Activated naive CD4-positive, alpha-beta T cell treated with anti-CD3 and anti-CD28 coated beads, Interleukin-2, amount 50 U/mL, for 72 hours (primary cell): ENCODE data around the gene SMARCA1. TPM values are rescaled to one million over a fixed set of nuclear protein-coding genes. Genes with fewer than 3 reads are reported as not detected.
A peak's percentile ranks its signal among the peaks of the same experiment; 100 is the strongest.
"Not testable (repeated sequence)": the region's sequence is repeated elsewhere in the genome, so short reads cannot be mapped to it uniquely, and the experiment has no call there.

ENCODE experiments used
- ATAC-seq, 2 donors: fragments of 150-1000 bp; cut with Tn5 transposase; 2 replicates each; pipeline ENCODE4 v1.10.0; 2021; ENCODE audit warnings: mild to moderate bottlenecking in 2 of 2, moderate library complexity in 2 of 2
- DNase-seq, 2 donors: peaks; one replicate each; pipeline ENCODE4 v3.0.0; 2021 to 2022; ENCODE audit warnings: low spot score in 2 of 2
- H3K27ac Mint-ChIP-seq, 2 donors: one replicate each; pipeline ENCODE4 v1.8.0; 2022; ENCODE audit warnings: mild to moderate bottlenecking in 2 of 2, mixed read lengths in 2 of 2
- H3K36me3 Mint-ChIP-seq, 2 donors: one replicate each; pipeline ENCODE4 v1.8.0; 2022; ENCODE audit warnings: mixed read lengths in 2 of 2
- H3K9me3 Mint-ChIP-seq, 2 donors: one replicate each; pipeline ENCODE4 v1.8.0; 2022; ENCODE audit warnings: mixed read lengths in 2 of 2
- total RNA-seq, 2 donors: library from RNA; stranded (reverse); gene quantifications; one replicate each; pipeline ENCODE4 v1.2.3, GENCODE V29; 2022

Gene SMARCA1, protein sequence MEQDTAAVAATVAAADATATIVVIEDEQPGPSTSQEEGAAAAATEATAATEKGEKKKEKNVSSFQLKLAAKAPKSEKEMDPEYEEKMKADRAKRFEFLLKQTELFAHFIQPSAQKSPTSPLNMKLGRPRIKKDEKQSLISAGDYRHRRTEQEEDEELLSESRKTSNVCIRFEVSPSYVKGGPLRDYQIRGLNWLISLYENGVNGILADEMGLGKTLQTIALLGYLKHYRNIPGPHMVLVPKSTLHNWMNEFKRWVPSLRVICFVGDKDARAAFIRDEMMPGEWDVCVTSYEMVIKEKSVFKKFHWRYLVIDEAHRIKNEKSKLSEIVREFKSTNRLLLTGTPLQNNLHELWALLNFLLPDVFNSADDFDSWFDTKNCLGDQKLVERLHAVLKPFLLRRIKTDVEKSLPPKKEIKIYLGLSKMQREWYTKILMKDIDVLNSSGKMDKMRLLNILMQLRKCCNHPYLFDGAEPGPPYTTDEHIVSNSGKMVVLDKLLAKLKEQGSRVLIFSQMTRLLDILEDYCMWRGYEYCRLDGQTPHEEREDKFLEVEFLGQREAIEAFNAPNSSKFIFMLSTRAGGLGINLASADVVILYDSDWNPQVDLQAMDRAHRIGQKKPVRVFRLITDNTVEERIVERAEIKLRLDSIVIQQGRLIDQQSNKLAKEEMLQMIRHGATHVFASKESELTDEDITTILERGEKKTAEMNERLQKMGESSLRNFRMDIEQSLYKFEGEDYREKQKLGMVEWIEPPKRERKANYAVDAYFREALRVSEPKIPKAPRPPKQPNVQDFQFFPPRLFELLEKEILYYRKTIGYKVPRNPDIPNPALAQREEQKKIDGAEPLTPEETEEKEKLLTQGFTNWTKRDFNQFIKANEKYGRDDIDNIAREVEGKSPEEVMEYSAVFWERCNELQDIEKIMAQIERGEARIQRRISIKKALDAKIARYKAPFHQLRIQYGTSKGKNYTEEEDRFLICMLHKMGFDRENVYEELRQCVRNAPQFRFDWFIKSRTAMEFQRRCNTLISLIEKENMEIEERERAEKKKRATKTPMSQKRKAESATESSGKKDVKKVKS
- total RNA-seq = under 1 TPM; 0.20 to 0.56 TPM

DNA sequence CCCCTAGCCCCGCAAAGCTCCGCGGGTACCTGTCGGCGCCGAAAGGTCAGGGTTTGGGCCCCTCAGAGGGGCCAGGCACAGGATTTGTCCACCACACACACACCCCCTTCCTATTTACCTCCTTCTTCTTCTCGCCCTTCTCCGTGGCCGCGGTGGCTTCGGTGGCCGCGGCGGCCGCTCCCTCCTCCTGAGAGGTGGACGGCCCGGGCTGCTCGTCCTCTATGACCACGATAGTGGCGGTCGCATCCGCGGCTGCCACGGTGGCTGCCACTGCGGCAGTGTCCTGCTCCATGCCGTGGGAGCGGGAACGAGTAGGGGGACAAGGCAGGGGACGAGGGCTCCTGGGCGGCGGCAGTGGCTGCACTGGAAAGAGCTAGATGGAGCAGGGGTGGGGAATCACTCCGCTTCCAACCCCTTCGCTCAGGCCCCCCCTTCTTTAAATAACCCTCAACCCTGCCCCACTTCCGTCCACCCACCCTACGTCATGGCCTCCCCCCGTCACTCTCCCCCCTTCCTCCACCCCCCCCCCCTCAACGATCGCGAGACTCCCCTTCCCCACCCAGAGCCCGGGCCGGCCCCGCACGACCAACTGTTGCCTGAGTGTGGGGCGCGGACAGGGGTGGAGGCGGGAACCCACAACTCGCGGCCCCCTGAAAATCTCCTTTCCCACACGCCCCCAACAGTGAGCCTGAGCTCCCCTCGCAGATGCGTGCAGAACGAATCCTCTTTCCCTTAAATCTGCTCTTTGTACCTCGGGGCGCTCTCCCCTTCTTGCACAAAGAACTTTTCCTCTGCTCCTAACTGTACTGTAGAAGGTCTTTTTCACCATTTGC is at the start of gene SMARCA1:
SMARCA1 (minus strand) TSS at position 412 of the 833 bp plus-strand sequence; CDS start at position 292, 120 bp downstream.
- Mint-ChIP-seq H3K36me3 (no peaks in the 10 kb centered on the region), H3K9me3 (peaks cover 0 to 5% of the 10 kb centered on the region in 2 donors), H3K27ac (no peak within 1 kb of the TSS)
- ATAC-seq = peak; percentile 26 to 41
- no peak for DNase-seq

DNA sequence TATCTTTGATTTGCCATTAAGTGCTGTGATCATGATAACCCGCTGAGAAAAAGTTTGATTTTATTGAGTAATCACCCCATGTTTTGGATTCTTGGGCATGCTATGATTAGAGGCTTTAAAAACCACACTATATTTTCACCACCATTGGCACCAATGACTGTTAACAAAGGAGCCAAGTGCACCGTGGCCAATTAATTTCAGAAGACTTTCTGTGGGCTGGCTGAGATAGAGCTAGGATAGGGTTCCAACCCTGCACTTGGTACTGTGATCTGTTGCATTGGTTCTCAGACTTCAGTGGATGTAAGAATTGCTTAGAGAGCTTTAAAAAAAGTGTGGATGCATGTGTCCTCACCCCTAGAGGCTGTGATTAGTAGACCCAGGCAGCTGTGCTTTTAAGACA is 49.1 kb upstream of the SMARCA1 start:
- Mint-ChIP-seq H3K27ac (no peak overlapping the region), H3K9me3 (no peaks in the 10 kb centered on the region), H3K36me3 (peaks cover 0 to 13% of the 10 kb centered on the region in 2 donors)
- ATAC-seq = no peak
- no peak for DNase-seq

DNA sequence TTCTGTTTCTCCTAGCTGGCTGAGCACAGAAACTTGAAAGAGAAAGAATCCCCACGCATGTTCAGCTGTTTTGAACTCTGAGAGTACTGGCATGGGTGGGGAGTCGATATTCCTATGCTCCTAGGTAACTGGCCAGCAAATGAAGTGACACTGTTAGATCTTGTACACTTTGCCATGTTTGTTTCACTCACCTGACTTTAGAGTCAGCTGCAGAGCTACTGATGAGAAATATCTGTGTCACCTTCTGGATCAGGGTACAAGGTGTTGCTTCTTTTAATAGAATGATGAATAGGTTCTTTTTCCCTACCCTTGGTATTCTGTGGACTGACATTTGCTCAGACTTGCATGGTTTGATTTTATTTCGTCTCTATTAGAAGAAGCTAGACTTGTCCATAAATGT is 45.1 kb upstream of the SMARCA1 start:
- DNase-seq (no peak), ATAC-seq (no peak)
- no peak overlapping the region for H3K27ac Mint-ChIP-seq
- peaks cover 0 to 6% of the 10 kb centered on the region in 2 donors for H3K36me3 Mint-ChIP-seq
- H3K9me3 Mint-ChIP-seq = no peaks in the 10 kb centered on the region

DNA sequence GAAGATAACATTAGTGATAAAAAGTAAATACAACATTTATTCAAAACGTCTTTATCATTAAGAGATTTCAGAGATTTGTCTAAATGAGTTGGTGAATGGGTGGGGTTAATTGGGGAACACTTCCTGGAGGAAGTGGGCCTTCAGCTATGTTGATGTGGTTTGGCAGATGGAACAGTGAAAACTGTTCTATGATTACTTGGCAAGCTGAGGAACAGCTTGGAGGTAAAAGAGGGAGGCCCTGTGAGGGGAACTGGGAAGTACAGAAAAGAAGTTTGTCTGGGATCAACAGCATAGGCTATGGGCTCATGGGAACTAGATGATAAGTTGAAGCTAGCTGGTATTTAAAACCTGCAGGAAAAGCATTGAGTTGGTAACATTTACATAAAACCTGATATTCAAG is 42.8 kb upstream of the SMARCA1 start:
- Mint-ChIP-seq H3K36me3 (peaks cover 0 to 14% of the 10 kb centered on the region in 2 donors), H3K27ac (no peak overlapping the region), H3K9me3 (no peaks in the 10 kb centered on the region)
- DNase-seq (no peak), ATAC-seq (no peak)

DNA sequence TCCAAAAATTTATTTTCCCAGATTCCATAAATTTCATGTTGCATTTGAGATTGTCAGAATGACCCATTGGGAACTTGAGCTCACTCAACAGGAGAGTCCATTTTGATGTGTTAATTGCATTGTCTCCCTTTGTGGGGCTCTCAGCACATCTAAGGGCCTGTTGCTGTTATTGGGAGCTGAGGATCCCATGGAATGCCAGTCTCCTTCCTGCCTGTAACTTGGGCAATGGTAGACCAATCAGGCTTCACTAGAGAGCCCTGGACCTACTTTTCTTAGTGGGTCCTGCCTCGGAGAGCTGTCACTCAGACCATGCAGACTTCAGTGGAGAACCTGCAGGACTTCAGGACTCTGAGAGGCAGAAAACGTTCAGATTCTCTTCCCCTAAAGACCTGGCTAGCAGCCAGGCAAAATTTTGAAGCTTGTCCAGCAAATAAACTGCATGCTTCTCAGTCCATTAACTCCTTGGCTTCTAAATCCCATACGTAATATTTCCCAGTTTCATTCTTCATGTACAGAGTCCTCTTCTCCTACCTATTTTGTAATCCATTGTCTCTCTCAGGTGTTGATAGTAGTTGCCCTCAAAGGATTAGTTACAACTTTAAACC is 41.9 kb upstream of the SMARCA1 start:
- ATAC-seq = no peak
- no peak overlapping the region for H3K27ac Mint-ChIP-seq
- DNase-seq = no peak
- H3K9me3 Mint-ChIP-seq = no peaks in the 10 kb centered on the region
- H3K36me3 Mint-ChIP-seq = peaks cover 0 to 14% of the 10 kb centered on the region in 2 donors

DNA sequence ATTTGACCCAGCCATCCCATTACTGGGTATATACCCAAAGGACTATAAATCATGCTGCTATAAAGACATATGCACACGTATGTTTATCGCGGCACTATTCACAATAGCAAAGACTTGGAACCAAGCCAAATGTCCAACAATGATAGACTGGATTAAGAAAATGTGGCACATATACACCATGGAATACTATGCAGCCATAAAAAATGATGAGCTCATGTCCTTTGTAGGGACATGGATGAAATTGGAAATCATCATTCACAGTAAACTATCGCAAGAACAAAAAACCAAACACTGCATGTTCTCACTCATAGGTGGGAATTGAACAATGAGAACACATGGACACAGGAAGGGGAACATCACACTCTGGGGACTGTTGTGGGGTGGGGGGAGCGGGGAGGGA is 41.1 kb upstream of the SMARCA1 start:
- H3K9me3 Mint-ChIP-seq, ATAC-seq: not testable (repeated sequence)

DNA sequence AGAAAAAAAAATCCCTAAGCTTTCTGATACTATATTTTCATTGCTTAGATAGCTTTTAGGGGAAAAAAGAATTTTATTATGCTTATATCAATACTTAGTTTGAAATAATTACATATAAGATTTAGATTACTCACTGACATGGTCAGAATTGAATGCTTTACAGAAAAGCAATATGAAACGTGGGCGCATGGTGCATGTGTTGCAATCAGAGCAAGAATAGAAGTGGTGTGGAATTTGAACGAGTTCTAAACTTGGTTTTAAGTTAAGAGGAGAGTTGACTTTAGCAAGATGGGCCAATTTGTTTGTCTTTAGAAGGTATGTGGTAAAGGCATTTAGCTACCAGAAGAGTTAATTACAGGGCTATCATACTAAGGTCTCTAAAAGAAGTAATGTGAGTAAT is 38.2 kb upstream of the SMARCA1 start:
- H3K9me3 Mint-ChIP-seq = no peaks in the 10 kb centered on the region
- DNase-seq (no peak), ATAC-seq (no peak)
- H3K36me3 Mint-ChIP-seq = peaks cover 0 to 8% of the 10 kb centered on the region in 2 donors
- no peak overlapping the region for H3K27ac Mint-ChIP-seq

More for the DNA sequence above, 41.1 kb upstream of the SMARCA1 start:
- peaks cover 0 to 14% of the 10 kb centered on the region in 2 donors for H3K36me3 Mint-ChIP-seq
- H3K27ac Mint-ChIP-seq, DNase-seq: not testable (repeated sequence)

DNA sequence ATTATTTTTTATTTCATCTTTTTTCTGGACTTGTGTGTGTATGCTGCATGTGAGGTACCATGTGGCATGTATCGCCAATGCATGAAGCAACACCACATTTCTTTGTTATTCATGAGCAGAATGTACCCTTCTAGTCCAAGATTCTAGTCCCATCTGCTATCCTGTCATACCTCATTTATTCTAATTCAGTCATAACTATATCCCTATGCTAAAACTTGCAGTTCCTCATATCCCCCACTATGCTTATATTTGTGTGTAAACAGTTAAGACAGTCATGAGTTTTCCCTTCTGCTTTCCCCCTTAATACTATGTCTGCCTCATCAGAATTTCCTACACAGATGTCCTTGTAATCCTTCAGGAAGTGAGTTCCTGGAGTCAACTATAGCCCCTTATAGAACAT is 36.5 kb upstream of the SMARCA1 start:
- DNase-seq (no peak), ATAC-seq (no peak)
- H3K27ac Mint-ChIP-seq = no peak overlapping the region
- H3K9me3 Mint-ChIP-seq = no peaks in the 10 kb centered on the region
- H3K36me3 Mint-ChIP-seq = peaks cover 0 to 8% of the 10 kb centered on the region in 2 donors

DNA sequence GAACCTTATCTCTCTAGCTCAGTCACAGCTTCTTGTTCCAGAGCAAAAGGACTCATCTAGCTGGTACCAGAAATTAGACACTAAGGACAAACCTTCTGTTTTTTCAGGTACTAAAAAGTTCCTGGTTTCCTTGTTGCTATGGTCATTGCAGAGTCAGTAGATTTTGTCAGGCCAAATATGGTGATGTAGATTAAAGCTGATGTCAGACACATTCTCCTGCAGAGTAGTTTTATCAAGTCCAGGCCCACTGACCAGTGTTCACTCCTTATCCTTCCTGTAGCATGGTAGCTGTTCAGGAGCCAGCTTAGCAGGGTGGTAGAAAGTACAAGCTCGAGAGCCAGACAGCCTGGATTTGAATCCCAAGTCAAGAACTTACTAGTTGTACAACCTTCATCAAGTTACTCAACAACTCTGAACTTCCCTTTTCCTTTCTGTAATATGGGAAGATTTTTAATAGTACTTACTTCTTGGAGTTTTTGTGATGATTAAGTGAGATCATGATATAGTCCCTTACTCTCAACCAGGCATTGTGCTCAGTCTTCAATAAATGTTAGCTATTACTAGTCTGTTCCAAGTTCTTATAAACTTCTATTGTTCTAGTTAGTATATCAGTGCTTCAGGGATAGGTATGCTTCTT is 34.7 kb upstream of the SMARCA1 start:
- Mint-ChIP-seq H3K27ac (no peak overlapping the region), H3K36me3 (peaks cover 0 to 8% of the 10 kb centered on the region in 2 donors), H3K9me3 (no peaks in the 10 kb centered on the region)
- DNase-seq (no peak), ATAC-seq (no peak)

DNA sequence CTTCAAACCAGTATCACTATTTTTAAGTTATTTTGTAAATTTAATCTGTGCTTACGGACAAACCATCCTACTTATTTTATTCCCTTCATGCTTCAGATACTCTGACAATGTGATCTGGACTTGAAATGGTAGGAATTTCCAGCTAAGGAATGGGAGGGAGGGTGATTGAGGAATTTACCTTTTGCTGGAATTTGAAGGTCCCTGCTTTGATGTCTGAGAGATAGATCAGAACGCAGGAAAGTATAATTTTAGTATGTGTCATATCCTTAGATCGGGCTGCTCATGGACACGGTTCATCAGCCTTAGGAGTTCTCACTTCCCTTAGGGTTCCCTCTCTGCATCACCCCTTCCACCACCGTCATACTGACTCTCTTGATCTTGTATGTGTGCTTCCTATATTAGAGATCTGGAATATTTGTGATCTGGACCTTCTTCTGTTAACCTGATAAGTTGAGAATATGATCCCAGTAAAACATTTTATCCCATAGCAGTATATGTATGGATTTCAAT is 33.6 kb upstream of the SMARCA1 start:
- Mint-ChIP-seq H3K27ac (no peak overlapping the region), H3K36me3 (no peaks in the 10 kb centered on the region), H3K9me3 (no peaks in the 10 kb centered on the region)
- DNase-seq (no peak), ATAC-seq (no peak)

DNA sequence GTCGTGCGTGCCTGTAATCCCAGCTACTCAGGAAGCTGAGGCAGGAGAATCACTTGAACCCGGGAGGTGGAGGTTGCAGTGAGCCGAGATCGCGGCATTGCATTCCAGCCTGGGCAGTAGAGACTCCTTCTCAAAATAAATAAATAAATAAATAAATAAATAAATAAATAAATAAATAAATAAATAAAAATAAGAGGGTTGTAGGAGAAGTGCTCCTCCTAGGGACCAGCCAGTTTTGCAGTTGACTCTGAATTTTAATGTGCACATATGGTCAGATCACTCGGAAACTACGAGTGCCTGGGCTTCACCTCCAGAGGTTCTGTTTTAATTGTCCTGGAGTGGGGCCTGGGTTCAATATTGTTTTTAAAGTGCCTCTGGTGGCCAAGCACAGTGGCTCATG is 31.5 kb upstream of the SMARCA1 start:
- ATAC-seq = not testable (repeated sequence)

DNA sequence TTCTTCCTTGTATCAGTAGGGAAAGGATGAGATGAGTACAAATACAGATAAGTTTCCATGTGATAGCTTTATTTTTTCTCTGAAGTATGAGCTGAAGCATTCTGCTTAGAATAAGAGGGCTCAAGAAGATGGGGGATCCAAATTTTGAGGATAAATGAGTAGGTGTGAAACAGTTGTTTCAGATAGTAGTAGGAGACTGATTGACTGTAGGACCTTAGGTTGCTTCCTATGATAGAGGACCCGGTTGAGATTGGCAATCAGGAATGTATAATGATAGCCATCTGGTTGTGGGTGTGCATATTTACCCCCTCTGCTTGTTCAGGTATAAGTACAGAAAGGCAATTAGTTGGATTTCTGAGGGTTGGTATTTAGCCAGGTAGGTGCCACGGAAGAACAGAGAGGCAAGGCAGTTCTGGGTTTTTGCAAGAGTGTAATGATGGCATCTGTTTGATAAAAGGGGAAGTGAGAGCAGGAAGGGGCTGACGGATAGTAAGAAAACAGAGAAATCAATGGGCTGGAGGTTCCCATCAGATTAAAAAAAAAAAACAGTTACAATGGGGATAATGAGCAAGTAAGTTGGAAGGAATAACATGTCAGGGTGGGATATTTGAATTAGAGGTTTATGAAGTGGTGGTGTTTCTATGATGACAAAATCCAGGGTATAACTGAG is 30.5 kb upstream of the SMARCA1 start:
- H3K27ac Mint-ChIP-seq = no peak overlapping the region
- no peaks in the 10 kb centered on the region for H3K36me3 Mint-ChIP-seq
- no peaks in the 10 kb centered on the region for H3K9me3 Mint-ChIP-seq
- no peak for ATAC-seq
- DNase-seq = no peak

More for the DNA sequence above, 31.5 kb upstream of the SMARCA1 start:
- H3K27ac Mint-ChIP-seq, H3K9me3 Mint-ChIP-seq, DNase-seq, H3K36me3 Mint-ChIP-seq: not testable (repeated sequence)

DNA sequence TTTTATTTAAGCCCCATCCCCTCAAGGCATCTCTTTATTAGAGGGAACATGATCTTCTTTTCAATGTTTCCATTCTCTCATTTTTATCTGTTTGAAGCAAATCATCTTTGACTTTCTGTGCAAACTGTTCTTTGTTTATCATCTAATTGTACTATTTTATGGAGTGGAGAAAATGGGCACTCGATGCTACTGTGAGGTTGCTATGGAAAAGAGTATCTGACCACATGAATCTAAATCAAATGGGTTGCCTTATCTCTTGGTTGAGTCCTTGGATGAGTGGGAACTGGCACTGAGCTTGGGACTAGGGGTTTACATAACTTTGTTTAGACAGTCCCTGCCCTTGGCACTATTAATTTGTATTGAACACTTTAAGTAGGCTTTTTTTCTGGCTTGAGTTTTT is 25.8 kb upstream of the SMARCA1 start:
- no peaks in the 10 kb centered on the region for H3K9me3 Mint-ChIP-seq
- DNase-seq (no peak), ATAC-seq (no peak)
- no peaks in the 10 kb centered on the region for H3K36me3 Mint-ChIP-seq
- no peak overlapping the region for H3K27ac Mint-ChIP-seq

DNA sequence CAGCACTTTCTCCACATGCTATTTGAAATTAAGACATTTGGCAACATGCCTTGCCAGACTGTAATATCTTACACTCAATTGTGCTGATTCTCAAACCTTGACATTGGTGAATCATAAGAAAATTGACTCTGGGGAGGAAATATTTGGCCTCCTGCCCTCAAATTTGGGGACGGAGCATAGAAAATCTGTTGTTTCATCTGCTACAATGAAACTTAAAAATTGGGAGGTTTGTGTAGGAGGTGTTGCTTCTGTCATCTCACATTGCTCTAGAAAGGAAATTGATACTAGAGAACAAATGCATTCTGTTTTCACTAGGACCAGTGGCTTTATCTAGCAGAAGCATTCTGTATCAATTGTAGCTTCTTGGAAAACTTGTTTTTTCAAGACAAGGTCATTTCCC is 22.1 kb upstream of the SMARCA1 start:
- ATAC-seq (peak in 1 of 2 donors; percentile 69), DNase-seq (no peak)
- Mint-ChIP-seq H3K27ac (no peak overlapping the region), H3K9me3 (no peaks in the 10 kb centered on the region), H3K36me3 (no peaks in the 10 kb centered on the region)

DNA sequence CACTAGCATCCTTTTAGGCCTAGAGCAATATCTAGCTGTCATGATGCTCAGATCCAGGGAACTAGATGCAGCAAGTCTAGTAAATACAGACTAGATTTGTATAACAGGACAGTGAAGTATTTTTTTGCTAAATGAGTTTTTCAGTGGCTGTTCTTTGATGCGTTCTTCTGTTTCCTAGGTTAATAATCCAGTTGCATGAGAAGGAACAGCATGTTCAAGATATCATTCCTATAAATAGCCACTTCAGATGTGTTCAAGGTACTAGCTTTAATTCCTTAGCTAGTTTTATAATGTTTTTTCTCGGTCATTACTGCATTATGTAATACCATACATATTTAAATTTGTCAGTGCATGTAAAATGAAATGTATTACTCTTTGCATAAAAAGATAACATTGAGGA is 21.5 kb upstream of the SMARCA1 start:
- no peak for ATAC-seq

More for the DNA sequence above, 21.5 kb upstream of the SMARCA1 start:
- Mint-ChIP-seq H3K27ac (no peak overlapping the region), H3K9me3 (no peaks in the 10 kb centered on the region), H3K36me3 (no peaks in the 10 kb centered on the region)
- DNase-seq = no peak
